ENCODE data around the gene PLA2G6. TPM values are rescaled to one million over a fixed set of nuclear protein-coding genes. Genes with fewer than 3 reads are reported as not detected.

The PLA2G6 gene
- total and polyA plus RNA-seq, 2 of the 8 experiments (the other 6 are each of a cell fraction or from before 2014, with no cell fraction given): 13.2 to 21.0 TPM

- TF ChIP-seq POLR2AphosphoS5 (IDR thresholded peaks at IDR 0.05; ENCODE audit: low read depth, low read length): peak; percentile 43
- TF ChIP-seq ATF3 (IDR thresholded peaks at IDR 0.05; ENCODE audit: insufficient read depth, low read depth, low read length): no peak
- no peak for TF ChIP-seq GTF2F1 (IDR thresholded peaks at IDR 0.05; ENCODE audit: borderline replicate concordance, low read depth, low read length)
- TF ChIP-seq YY1 (IDR thresholded peaks at IDR 0.05; ENCODE audit: low read depth, low read length): no peak
- no peak for TF ChIP-seq RXRA (IDR thresholded peaks at IDR 0.05; ENCODE audit: insufficient read depth, low read depth, low read length)
- TF ChIP-seq BCL11A (IDR thresholded peaks at IDR 0.05; ENCODE audit: low read depth in 2 of 2, low read length in 2 of 2): no peak
- no peak for TF ChIP-seq CBX5 (IDR thresholded peaks at IDR 0.05; ENCODE audit: low read depth, low read length)
- no peak for TF ChIP-seq E2F6 (IDR thresholded peaks at IDR 0.05)
- 0 out of 2 replicates have a peak, but pooled peaks have one; percentile 66 for TF ChIP-seq RBBP5 (IDR thresholded peaks at IDR 0.05; ENCODE audit: borderline replicate concordance, low read depth, low read length)
- TF ChIP-seq PHF8 (conservative IDR thresholded peaks at IDR 0.05; ENCODE audit: low read depth, low read length): peak; percentile 76
- peak; percentile 25 for TF ChIP-seq KDM4A (IDR thresholded peaks at IDR 0.05; ENCODE audit: low read depth, low read length, severe bottlenecking)
- TF ChIP-seq CTBP2 (IDR thresholded peaks at IDR 0.05; ENCODE audit: borderline replicate concordance, insufficient read depth, insufficient read length, low read length): no peak
- TF ChIP-seq RFX5 (IDR thresholded peaks at IDR 0.05; ENCODE audit: borderline replicate concordance, low read depth, low read length): no peak
- TF ChIP-seq SIX5 (IDR thresholded peaks at IDR 0.05; ENCODE audit: low read depth, low read length): no peak
- TF ChIP-seq GABPA (IDR thresholded peaks at IDR 0.05; ENCODE audit: borderline replicate concordance, insufficient read depth, low read length): no peak
- no peak for TF ChIP-seq CTCF (IDR thresholded peaks at IDR 0.05; ENCODE audit: control extremely low read depth in 1 of 3, insufficient read depth in 1 of 3, low read depth in 1 of 3, low read length in 3 of 3)
- TF ChIP-seq BRCA1 (IDR thresholded peaks at IDR 0.05; ENCODE audit: low read depth, low read length): peak; percentile 83
- no peak for TF ChIP-seq NANOG (IDR thresholded peaks at IDR 0.05; ENCODE audit: insufficient read depth, low read depth, low read length, poor library complexity, severe bottlenecking)
- peak; percentile 93 for TF ChIP-seq JUND (IDR thresholded peaks at IDR 0.05; ENCODE audit: low read length)
Observed at GRCh38 chr22:38201711-38202436, 20.2 kb upstream of the PLA2G6 start, which contains the start of gene MAFF (continued).
